HCT116 (cell line): Measurements from ENCODE around the gene RGS12. TPM values are rescaled to one million over a fixed set of nuclear protein-coding genes. Genes with fewer than 3 reads are reported as not detected.

Experiments
- ATAC-seq: fragments of 200-7000 bp; cut with Tn5 transposase; 2 replicates; pipeline ENCODE4 v1.9.1; 2020; ENCODE audit warnings: mild to moderate bottlenecking, moderate library complexity
- BruUV-seq: library from RNA; stranded (reverse); fragments of 400-500 nt; replicated peaks from 2 replicates; lab custom pipeline; 2021; lab: Mats Ljungman, UMichigan
- CTCF ChIA-PET: fragments of 300-600 bp; sonication (Branson Sonifier 250); formaldehyde crosslinking; loops from one replicate; lab custom pipeline; 2021; ENCODE audit warnings: antibody characterized with exemption; lab: Charles Lee
- POLR2A ChIA-PET: fragments of 300-600, 350-600 bp; sonication (Branson Sonifier 250); formaldehyde crosslinking; loops from one replicate; lab custom pipeline; 2021; ENCODE audit warnings: antibody characterized with exemption; lab: Charles Lee
- RAD21 ChIA-PET, 2 experiments: fragments of 300-600 bp; sonication (Branson Sonifier 250); formaldehyde crosslinking; loops; one replicate each; lab custom pipeline; 2023; ENCODE audit warnings: low total read pairs in 2 of 2; ENCODE audit not compliant: uncharacterized antibody in 2 of 2, unreplicated experiment in 2 of 2, low non-redundant PET in 1 of 2; lab: Charles Lee
- DNase-seq: peaks from one replicate; pipeline ENCODE4 v3.0.0-alpha.2; 2010; ENCODE audit warnings: low read depth, low spot score
- H2AFZ ChIP-seq: fragments of 200-600 bp; shearing (Covaris generic), sonication (generic); 2 replicates; pipeline ENCODE4 v1.6.1; 2017; ENCODE audit warnings: low read depth, mixed run types, mixed read lengths, antibody characterized with exemption, low read length; ENCODE audit not compliant: poor library complexity, severe bottlenecking
- H3K27ac ChIP-seq: 2 replicates; pipeline ENCODE4 v1.5.1; 2012; ENCODE audit warnings: low read depth, low read length
- H3K27me3 ChIP-seq: fragments of 200-600 bp; sonication (generic); 2 replicates; pipeline ENCODE4 v1.6.1; 2016; ENCODE audit warnings: mixed run types, low read length, mixed read lengths; ENCODE audit not compliant: insufficient read depth
- H3K36me3 ChIP-seq, 2 experiments: fragments of 200-500 bp in 1 of 2; fragments of 200-600 bp in 1 of 2; sonication (Bioruptor generic) in 1 of 2; sonication (generic) in 1 of 2; 2 replicates each; pipeline versions ENCODE4 v1.5.1 to v1.6.1; 2014 to 2016; ENCODE audit warnings: low read length in 2 of 2, inconsistent platforms in 1 of 2, mixed read lengths in 1 of 2, mixed run types in 1 of 2; ENCODE audit not compliant: insufficient read depth in 2 of 2, control insufficient read depth in 1 of 2
- H3K4me1 ChIP-seq, 2 experiments: fragments of 200-600 bp in 1 of 2; sonication (generic) in 1 of 2; 2 replicates each; pipeline versions ENCODE4 v1.5.1 to v1.6.1; 2012 to 2017; ENCODE audit warnings: low read length in 2 of 2, inconsistent platforms in 1 of 2, mild to moderate bottlenecking in 1 of 2, mixed read lengths in 1 of 2, mixed run types in 1 of 2, moderate library complexity in 1 of 2; ENCODE audit not compliant: insufficient read depth in 2 of 2, control insufficient read depth in 1 of 2
- H3K4me2 ChIP-seq: fragments of 200-600 bp; sonication (generic); 2 replicates; pipeline ENCODE4 v1.6.1; 2017; ENCODE audit warnings: mixed run types, low read length, mixed read lengths
- H3K4me3 ChIP-seq, 2 experiments: fragments of 200-600 bp in 1 of 2; sonication (generic) in 1 of 2; replicated peaks in 1 of 2; 2 replicates each; pipeline ENCODE4 v1.5.1; 2011 to 2016; ENCODE audit warnings: low read length in 2 of 2, control low read depth in 1 of 2, low read depth in 1 of 2, mild to moderate bottlenecking in 1 of 2, mixed read lengths in 1 of 2, mixed run types in 1 of 2
- H3K79me2 ChIP-seq: fragments of 200-600 bp; sonication (generic); 2 replicates; pipeline ENCODE4 v1.6.1; 2017; ENCODE audit warnings: mild to moderate bottlenecking, mixed run types, low read length, moderate library complexity, mixed read lengths; ENCODE audit not compliant: insufficient read depth
- H3K9ac ChIP-seq: fragments of 200-600 bp; sonication (generic); 2 replicates; pipeline ENCODE4 v1.6.1; 2016; ENCODE audit warnings: low read length, mixed read lengths
- H3K9me2 ChIP-seq: fragments of 200-600 bp; sonication (generic), shearing (Covaris generic); 2 replicates; pipeline ENCODE4 v1.6.1; 2017; ENCODE audit warnings: mixed run types, mild to moderate bottlenecking, moderate library complexity; ENCODE audit not compliant: insufficient read depth
- H3K9me3 ChIP-seq, 2 experiments: fragments of 200-500 bp in 1 of 2; fragments of 200-600 bp in 1 of 2; sonication (Bioruptor generic) in 1 of 2; sonication (generic) in 1 of 2; 2 replicates each; pipeline ENCODE4 v1.6.1; 2014 to 2017; ENCODE audit warnings: low read length in 2 of 2, mixed read lengths in 2 of 2, inconsistent platforms in 1 of 2, low read depth in 1 of 2, mild to moderate bottlenecking in 1 of 2, mixed run types in 1 of 2, moderate library complexity in 1 of 2; ENCODE audit not compliant: control insufficient read depth in 1 of 2, insufficient read depth in 1 of 2
- H4K20me1 ChIP-seq: fragments of 200-600 bp; sonication (generic), shearing (Covaris generic); 2 replicates; pipeline ENCODE4 v1.6.1; 2017; ENCODE audit warnings: mixed run types, mild to moderate bottlenecking, moderate library complexity; ENCODE audit not compliant: insufficient read depth
- ATF3 ChIP-seq: IDR thresholded peaks from 2 replicates; pipeline ENCODE4 v1.6.1; 2012
- CBX3 ChIP-seq: IDR thresholded peaks from 2 replicates; pipeline ENCODE4 v1.6.1; 2012; ENCODE audit warnings: low read depth
- CTCF ChIP-seq, 3 experiments: fragments of 200-600 bp in 1 of 3; sonication (generic) in 1 of 3; IDR thresholded peaks in 2 of 3; conservative IDR thresholded peaks in 1 of 3; 2 replicates each; pipeline ENCODE4 v1.5.1; 2012 to 2017; ENCODE audit warnings: low read depth in 2 of 3, low read length in 2 of 3, antibody characterized with exemption in 1 of 3, borderline replicate concordance in 1 of 3, control low read depth in 1 of 3, mild to moderate bottlenecking in 1 of 3, mixed read lengths in 1 of 3, mixed run types in 1 of 3, moderate library complexity in 1 of 3; ENCODE audit not compliant: insufficient read depth in 1 of 3
- EGR1 ChIP-seq: IDR thresholded peaks from 2 replicates; pipeline ENCODE4 v1.6.1; 2012; ENCODE audit warnings: low read depth
- ELF1 ChIP-seq: IDR thresholded peaks from 2 replicates; pipeline ENCODE4 v1.6.1; 2012; ENCODE audit warnings: low read depth, borderline replicate concordance
- EZH2 ChIP-seq: fragments of 200-600 bp; sonication (generic); IDR thresholded peaks from 2 replicates; pipeline ENCODE4 v1.6.1; 2017; ENCODE audit warnings: antibody characterized with exemption, mixed run types
- EZH2phosphoT487 ChIP-seq: fragments of 200-600 bp; IDR thresholded peaks from 2 replicates; pipeline ENCODE4 v1.6.1; 2018; ENCODE audit warnings: antibody characterized with exemption, borderline replicate concordance
- JUND ChIP-seq: IDR thresholded peaks from 2 replicates; pipeline ENCODE4 v1.6.1; 2012
- POLR2A ChIP-seq: IDR thresholded peaks from 2 replicates; pipeline ENCODE4 v1.7.0; 2011; ENCODE audit warnings: borderline replicate concordance; ENCODE audit not compliant: insufficient read depth, insufficient read length; ENCODE audit errors: extremely low read depth
- POLR2AphosphoS5 ChIP-seq: IDR thresholded peaks from 2 replicates; pipeline ENCODE4 v1.6.1; 2011; ENCODE audit warnings: mild to moderate bottlenecking, low read depth, low read length, moderate library complexity
- RAD21 ChIP-seq: IDR thresholded peaks from 2 replicates; pipeline ENCODE4 v1.6.1; 2012; ENCODE audit warnings: low read depth, mild to moderate bottlenecking
- REST ChIP-seq: IDR thresholded peaks from 2 replicates; pipeline ENCODE4 v1.6.1; 2012; ENCODE audit warnings: low read depth
- SIN3A ChIP-seq: IDR thresholded peaks from 2 replicates; pipeline ENCODE4 v1.6.1; 2012; ENCODE audit warnings: low read depth
- SP1 ChIP-seq: IDR thresholded peaks from 2 replicates; pipeline ENCODE4 v1.6.1; 2012; ENCODE audit warnings: low read depth
- TCF7L2 ChIP-seq: IDR thresholded peaks from 2 replicates; pipeline ENCODE4 v1.7.0; 2011; ENCODE audit warnings: borderline replicate concordance, inconsistent platforms; ENCODE audit not compliant: insufficient read depth, insufficient read length; ENCODE audit errors: extremely low read depth
- ZBTB33 ChIP-seq: IDR thresholded peaks from 2 replicates; pipeline ENCODE4 v1.6.1; 2011; ENCODE audit warnings: mild to moderate bottlenecking, low read length, moderate library complexity; ENCODE audit not compliant: insufficient replicate concordance; ENCODE audit errors: extremely low read depth
- ZFX ChIP-seq: fragments of 450-650 bp; IDR thresholded peaks from 2 replicates; pipeline ENCODE4 v1.6.1; 2017
- ZNF274 ChIP-seq: fragments of 200-500 bp; sonication (Bioruptor generic); IDR thresholded peaks from 2 replicates; pipeline ENCODE4 v1.6.1; 2014; ENCODE audit warnings: mild to moderate bottlenecking, low read depth, low read length, inconsistent platforms
- intact Hi-C: fragments of 100-400 bp; cut with micrococcal nuclease; formaldehyde crosslinking; loops from 2 replicates; pipeline ENCODE4 v1.10.0; 2022
- total RNA-seq: library from RNA; stranded (reverse); gene quantifications from one replicate; pipeline ENCODE4 v1.2.1, GENCODE V29; 2021; ENCODE audit not compliant: unreplicated experiment

RGS12 gene
- total RNA-seq, 1 experiment from 2014 or later, result 22.2 TPM

- H3K9me2 ChIP-seq, result no peaks in the 10 kb centered on the region
- H3K4me3 ChIP-seq, result no peak overlapping the region
- DNase-seq, result no peak
- H3K4me1 ChIP-seq, result no peaks in the 10 kb centered on the region
- intact Hi-C loops, result no loop called here
- TF ChIP-seq RAD21 (no peak), POLR2A (no peak), EZH2phosphoT487 (no peak), CTCF (IDR thresholded peaks at IDR 0.05 in 2 of 3, conservative IDR thresholded peaks at IDR 0.05 in 1 of 3; ENCODE audit: borderline replicate concordance in 1 of 3, insufficient read depth in 1 of 3, low read depth in 2 of 3, low read length in 2 of 3) (no peak), ZFX (no peak), ZBTB33 (no peak), ZNF274 (no peak), ATF3 (no peak), EGR1 (no peak), SP1 (no peak), JUND (no peak), ELF1 (no peak), REST (no peak), SIN3A (no peak), EZH2 (no peak), CBX3 (no peak), POLR2AphosphoS5 (no peak), TCF7L2 (no peak)
- H2AFZ ChIP-seq, result no peak overlapping the region
- POLR2A ChIA-PET, result no interaction called here
- H3K9me3 ChIP-seq, result no peaks in the 10 kb centered on the region
- H3K79me2 ChIP-seq, result no peaks in the 10 kb centered on the region
- H3K9ac ChIP-seq, result no peak overlapping the region
- H3K4me2 ChIP-seq, result no peak overlapping the region
- RAD21 ChIA-PET, result no interaction called here
- BruUV-seq, result no TSS peak
- ATAC-seq, result no peak
- H4K20me1 ChIP-seq, result no peaks in the 10 kb centered on the region
- no peaks in the 10 kb centered on the region for H3K27me3 ChIP-seq
- CTCF ChIA-PET, result no interaction called here
- H3K36me3 ChIP-seq, result no peaks in the 10 kb centered on the region; a peak in 1 of 4 replicates
- H3K27ac ChIP-seq, result no peak overlapping the region
Observed at GRCh38 chr4:3321295-3321889, 28.6 kb downstream of the RGS12 start.
